ENCODE measurements around the gene SOX8. TPM values are rescaled to one million over a fixed set of nuclear protein-coding genes. Genes with fewer than 3 reads are reported as not detected.

Gene SOX8
- total RNA-seq, 1 experiment from 2014 or later, result not detected

DNA sequence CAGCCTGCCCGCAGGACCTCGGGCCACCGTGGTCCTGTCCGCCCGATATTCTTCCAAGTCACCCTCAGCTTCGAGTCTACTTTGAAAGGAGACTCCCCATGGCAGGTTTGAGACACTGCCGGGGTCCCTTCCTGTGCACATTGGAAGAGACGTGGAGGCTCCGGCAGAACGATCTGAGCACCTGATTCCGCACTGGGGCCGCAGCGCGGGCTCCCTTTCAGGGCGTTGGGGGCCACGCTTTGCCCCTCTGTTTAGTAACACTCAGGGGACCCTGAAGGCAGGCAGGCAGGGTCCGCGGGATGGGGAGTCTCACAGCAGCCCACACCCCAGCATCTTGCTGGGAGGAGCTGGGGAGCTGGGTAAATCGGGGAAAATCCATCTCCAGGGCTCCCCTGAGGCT, 30.6 kb downstream of the SOX8 start:
- H3K27ac ChIP-seq, result no peak overlapping the region
- H4K20me1 ChIP-seq (ENCODE audit: insufficient read depth), result no peaks in the 10 kb centered on the region; the same call in 1 of the 2 replicates
- 0 out of 2 replicates have a peak, but pooled peaks cover 6% of the 10 kb centered on the region for H3F3A ChIP-seq (ENCODE audit: insufficient read depth, low read depth)
- intact Hi-C loops (cut with micrococcal nuclease; ENCODE audit: unreplicated experiment), result no loop called here
- H3K4me3 ChIP-seq, result no peak overlapping the region
- H3K9me2 ChIP-seq (ENCODE audit: insufficient read depth), result no peaks in the 10 kb centered on the region
- peaks cover 10% of the 10 kb centered on the region for H3K4me1 ChIP-seq (replicated peaks; ENCODE audit: insufficient read depth)
- H3K27me3 ChIP-seq (ENCODE audit: insufficient read depth, low read depth), result peaks cover 61% of the 10 kb centered on the region
- no peak for DNase-seq
- CTCF ChIA-PET, result no interaction called here
- no peaks in the 10 kb centered on the region for H3K36me3 ChIP-seq (ENCODE audit: low read depth)
- H3K4me2 ChIP-seq, result no peak overlapping the region
- TF ChIP-seq, protein P1, sequence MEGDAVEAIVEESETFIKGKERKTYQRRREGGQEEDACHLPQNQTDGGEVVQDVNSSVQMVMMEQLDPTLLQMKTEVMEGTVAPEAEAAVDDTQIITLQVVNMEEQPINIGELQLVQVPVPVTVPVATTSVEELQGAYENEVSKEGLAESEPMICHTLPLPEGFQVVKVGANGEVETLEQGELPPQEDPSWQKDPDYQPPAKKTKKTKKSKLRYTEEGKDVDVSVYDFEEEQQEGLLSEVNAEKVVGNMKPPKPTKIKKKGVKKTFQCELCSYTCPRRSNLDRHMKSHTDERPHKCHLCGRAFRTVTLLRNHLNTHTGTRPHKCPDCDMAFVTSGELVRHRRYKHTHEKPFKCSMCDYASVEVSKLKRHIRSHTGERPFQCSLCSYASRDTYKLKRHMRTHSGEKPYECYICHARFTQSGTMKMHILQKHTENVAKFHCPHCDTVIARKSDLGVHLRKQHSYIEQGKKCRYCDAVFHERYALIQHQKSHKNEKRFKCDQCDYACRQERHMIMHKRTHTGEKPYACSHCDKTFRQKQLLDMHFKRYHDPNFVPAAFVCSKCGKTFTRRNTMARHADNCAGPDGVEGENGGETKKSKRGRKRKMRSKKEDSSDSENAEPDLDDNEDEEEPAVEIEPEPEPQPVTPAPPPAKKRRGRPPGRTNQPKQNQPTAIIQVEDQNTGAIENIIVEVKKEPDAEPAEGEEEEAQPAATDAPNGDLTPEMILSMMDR (conservative IDR thresholded peaks at IDR 0.05), result no peak
- no peak for TF ChIP-seq EZH2 (IDR thresholded peaks at IDR 0.05; ENCODE audit: low read depth)
- H3K79me2 ChIP-seq (ENCODE audit: low read depth), result no peaks in the 10 kb centered on the region
- POLR2A ChIA-PET (ENCODE audit: unreplicated experiment), result no interaction called here
- no TSS peak for BruUV-seq (replicated peaks)
- H2AFZ ChIP-seq, result no peak overlapping the region
- no peaks in the 10 kb centered on the region for H3K9me3 ChIP-seq (ENCODE audit: insufficient read depth, low read depth)

DNA sequence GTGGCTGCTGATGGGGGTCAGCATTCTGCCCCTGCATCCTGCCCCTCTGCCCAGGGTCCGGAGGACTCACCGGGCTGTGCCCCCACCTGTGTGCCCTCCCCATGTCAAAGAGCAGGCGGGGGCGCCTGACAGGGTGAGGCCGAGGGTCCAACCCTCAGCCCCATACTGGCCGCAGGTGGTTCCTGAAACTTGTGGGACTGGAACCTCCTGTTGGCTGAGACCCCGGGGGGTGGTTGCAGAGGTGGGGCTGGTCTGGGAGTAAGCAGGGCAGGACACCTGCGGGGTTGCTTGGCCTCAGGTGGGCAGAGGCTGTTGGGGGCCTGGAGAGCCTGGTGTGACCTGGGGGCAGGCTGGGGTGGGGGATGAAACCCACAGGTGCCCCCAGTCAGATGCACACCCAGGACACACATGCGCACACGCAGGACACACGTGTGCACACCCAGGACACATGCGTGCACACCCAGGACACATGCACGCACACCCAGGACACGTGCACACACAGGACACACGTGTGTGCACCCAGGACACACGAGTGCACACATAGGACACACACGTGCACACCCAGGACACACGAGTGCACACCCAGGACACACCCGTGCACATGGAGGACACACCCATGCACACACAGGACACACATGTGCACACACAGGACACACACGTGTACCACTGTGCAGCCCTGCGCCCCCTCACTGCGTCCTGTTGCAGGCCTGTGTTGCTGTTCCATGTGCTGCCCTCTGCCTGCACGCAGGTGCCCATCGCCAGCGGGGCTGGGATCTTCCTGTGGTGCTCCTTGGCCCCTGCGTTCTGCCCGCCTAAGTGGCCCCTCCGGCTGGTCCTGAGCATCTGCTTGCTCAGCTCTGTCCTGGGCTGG, 31.4 kb downstream of the SOX8 start:
- Histone ChIP-seq H3K27me3 (ENCODE audit: insufficient read depth, low read depth) (peaks cover 62% of the 10 kb centered on the region), H3K4me1 (replicated peaks; ENCODE audit: insufficient read depth) (peaks cover 2% of the 10 kb centered on the region; the same call in 1 of the 2 replicates), H4K20me1 (ENCODE audit: insufficient read depth) (no peaks in the 10 kb centered on the region; the same call in 1 of the 2 replicates), H3K9me3 (ENCODE audit: insufficient read depth, low read depth) (no peaks in the 10 kb centered on the region), H3K36me3 (ENCODE audit: low read depth) (no peaks in the 10 kb centered on the region), H2AFZ (no peak overlapping the region), H3F3A (ENCODE audit: insufficient read depth, low read depth) (0 out of 2 replicates have a peak, but pooled peaks cover 1% of the 10 kb centered on the region), H3K4me2 (no peak overlapping the region), H3K27ac (no peak overlapping the region), H3K79me2 (ENCODE audit: low read depth) (no peaks in the 10 kb centered on the region), H3K9me2 (ENCODE audit: insufficient read depth) (no peaks in the 10 kb centered on the region), H3K4me3 (no peak overlapping the region)
- intact Hi-C loops (cut with micrococcal nuclease; ENCODE audit: unreplicated experiment), result no loop called here
- CTCF ChIA-PET, result no interaction called here
- TF ChIP-seq EZH2 (IDR thresholded peaks at IDR 0.05; ENCODE audit: low read depth), result no peak
- TF ChIP-seq, protein P1 (conservative IDR thresholded peaks at IDR 0.05), result no peak
- DNase-seq, result no peak
- no TSS peak for BruUV-seq (replicated peaks)
- POLR2A ChIA-PET (ENCODE audit: unreplicated experiment), result no interaction called here

DNA sequence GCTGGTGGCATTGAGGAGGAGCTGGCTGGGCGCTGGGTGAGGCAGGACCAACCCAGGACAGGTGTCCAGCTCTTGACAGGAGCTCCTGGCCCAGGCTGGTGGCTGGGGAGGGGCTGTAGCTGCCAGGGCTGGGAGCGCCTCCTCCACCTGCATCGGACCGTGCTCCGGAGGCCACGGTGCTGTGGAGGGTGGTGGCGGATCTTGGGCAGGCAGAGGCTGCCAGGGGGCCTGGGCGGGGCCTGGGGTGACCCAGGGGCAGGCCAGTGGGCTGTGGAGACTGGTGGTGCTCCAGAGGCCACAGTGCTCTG, 32.0 kb downstream of the SOX8 start:
- H4K20me1 ChIP-seq (ENCODE audit: insufficient read depth), result no peaks in the 10 kb centered on the region; the same call in 1 of the 2 replicates
- H3K36me3 ChIP-seq (ENCODE audit: low read depth), result no peaks in the 10 kb centered on the region
- H3K9me2 ChIP-seq (ENCODE audit: insufficient read depth), result no peaks in the 10 kb centered on the region
- H3K9me3 ChIP-seq (ENCODE audit: insufficient read depth, low read depth), result no peaks in the 10 kb centered on the region
- POLR2A ChIA-PET (ENCODE audit: unreplicated experiment), result no interaction called here
- TF ChIP-seq, protein P1 (conservative IDR thresholded peaks at IDR 0.05), result no peak
- TF ChIP-seq EZH2 (IDR thresholded peaks at IDR 0.05; ENCODE audit: low read depth), result no peak
- no peaks in the 10 kb centered on the region for H3K79me2 ChIP-seq (ENCODE audit: low read depth)
- BruUV-seq (replicated peaks), result no TSS peak
- no peak overlapping the region for H3K27ac ChIP-seq
- CTCF ChIA-PET, result interaction anchor here (0.6 kb wide), 1 partner anchor 207 kb away, joined by 3 read pairs; no protein-coding TSS in a partner anchor
- intact Hi-C loops (cut with micrococcal nuclease; ENCODE audit: unreplicated experiment), result no loop called here
- H3F3A ChIP-seq (ENCODE audit: insufficient read depth, low read depth), result no peaks in the 10 kb centered on the region
- peaks cover 66% of the 10 kb centered on the region for H3K27me3 ChIP-seq (ENCODE audit: insufficient read depth, low read depth)
- no peak for DNase-seq
- H3K4me3 ChIP-seq, result no peak overlapping the region
- H3K4me1 ChIP-seq (replicated peaks; ENCODE audit: insufficient read depth), result no peaks in the 10 kb centered on the region
- no peak overlapping the region for H3K4me2 ChIP-seq
- no peak overlapping the region for H2AFZ ChIP-seq

Data from PC-9 (cell line).